GM12874 (cell line): ENCODE results near the gene NECTIN4.

Source experiments
- TF ChIP-seq, protein P1 (sequence below): IDR thresholded peaks from 2 replicates; pipeline ENCODE4 v1.5.1; 2011; ENCODE audit warnings: low read depth, mild to moderate bottlenecking, control low read depth, low read length, moderate library complexity; ENCODE audit not compliant: insufficient read depth

The NECTIN4 gene

DNA sequence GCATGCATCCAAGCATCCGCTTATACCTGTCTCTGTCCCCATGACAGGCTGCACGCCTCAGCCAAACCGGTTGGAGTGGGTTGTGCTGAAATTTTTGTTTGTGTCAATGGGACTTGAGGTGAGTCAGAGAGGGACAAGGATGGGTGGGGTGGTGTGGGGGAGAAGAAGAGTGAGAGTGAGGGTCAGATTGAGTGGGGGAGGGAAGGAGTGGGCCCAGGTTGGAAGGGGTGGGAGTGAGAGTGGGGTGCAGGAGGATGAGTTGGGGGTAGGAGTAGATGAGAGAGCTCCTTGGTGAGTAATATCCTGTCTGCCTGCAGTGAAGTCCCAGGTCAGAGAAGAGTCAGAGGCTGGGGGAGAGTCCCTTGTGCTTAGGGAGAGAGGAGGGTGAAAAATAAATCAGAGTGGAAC lies 3.3 kb upstream of the NECTIN4 start:
- TF ChIP-seq, protein P1, sequence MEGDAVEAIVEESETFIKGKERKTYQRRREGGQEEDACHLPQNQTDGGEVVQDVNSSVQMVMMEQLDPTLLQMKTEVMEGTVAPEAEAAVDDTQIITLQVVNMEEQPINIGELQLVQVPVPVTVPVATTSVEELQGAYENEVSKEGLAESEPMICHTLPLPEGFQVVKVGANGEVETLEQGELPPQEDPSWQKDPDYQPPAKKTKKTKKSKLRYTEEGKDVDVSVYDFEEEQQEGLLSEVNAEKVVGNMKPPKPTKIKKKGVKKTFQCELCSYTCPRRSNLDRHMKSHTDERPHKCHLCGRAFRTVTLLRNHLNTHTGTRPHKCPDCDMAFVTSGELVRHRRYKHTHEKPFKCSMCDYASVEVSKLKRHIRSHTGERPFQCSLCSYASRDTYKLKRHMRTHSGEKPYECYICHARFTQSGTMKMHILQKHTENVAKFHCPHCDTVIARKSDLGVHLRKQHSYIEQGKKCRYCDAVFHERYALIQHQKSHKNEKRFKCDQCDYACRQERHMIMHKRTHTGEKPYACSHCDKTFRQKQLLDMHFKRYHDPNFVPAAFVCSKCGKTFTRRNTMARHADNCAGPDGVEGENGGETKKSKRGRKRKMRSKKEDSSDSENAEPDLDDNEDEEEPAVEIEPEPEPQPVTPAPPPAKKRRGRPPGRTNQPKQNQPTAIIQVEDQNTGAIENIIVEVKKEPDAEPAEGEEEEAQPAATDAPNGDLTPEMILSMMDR, result no peak

- TF ChIP-seq, protein P1, result no peak
Measured at GRCh38 chr1:161091796-161092507, 2.6 kb upstream of the NECTIN4 start.

GRCh38 chr1:161091093-161091492 lies 1.7 kb upstream of the NECTIN4 start:
- TF ChIP-seq, protein P1, result no peak

- TF ChIP-seq, protein P1, result no peak
Measured at GRCh38 chr1:161090617-161091016, 1.3 kb upstream of the NECTIN4 start.

DNA sequence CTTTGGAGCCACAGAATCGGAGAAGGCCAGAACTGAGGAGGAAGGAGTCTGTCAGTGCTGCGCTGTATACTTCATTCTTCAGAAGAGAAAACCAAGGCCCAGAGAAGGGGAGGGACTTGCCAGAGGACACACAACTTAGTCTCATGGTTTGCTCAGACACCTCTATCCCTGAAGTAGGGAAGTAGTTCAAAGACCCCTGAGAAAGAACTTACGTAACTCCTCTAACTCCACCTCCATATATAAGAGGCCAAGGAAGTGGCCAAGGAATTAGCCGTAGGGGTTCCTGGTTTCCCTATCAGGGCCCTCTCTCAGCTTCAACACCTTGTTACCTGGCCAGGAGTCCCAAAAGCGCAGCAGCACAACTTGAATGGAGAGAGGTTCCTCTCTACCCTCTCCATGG lies 580 bp upstream of the NECTIN4 start:
- TF ChIP-seq, protein P1, result no peak

GRCh38 chr1:161088587-161089110 lies 709 bp downstream of the NECTIN4 start:
- TF ChIP-seq, protein P1, result no peak

DNA sequence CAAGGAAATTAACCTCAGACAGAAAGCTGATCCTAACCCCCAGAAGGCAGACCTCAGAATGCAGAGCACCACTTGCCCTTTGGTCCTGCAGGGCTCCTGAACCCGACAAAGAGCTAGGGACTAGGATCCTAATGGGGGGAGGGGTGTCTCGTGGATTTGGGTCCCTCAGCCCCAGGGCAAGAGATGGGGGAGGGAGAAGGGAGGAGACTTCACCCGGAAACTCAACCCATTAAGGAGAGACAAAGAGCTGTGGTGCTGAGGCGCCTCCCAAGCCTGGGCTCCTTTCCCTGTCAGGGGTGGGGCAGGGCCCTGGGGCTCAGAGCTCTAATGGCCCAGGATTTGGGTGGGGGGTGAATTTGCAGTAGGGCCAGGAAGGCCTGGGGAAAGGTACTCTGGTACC lies 2.9 kb downstream of the NECTIN4 start:
- TF ChIP-seq, protein P1, result no peak
